Sciatic nerve (tissue), 1 donor: Measurements from ENCODE around the gene PTGR2. TPM values are rescaled to one million over a fixed set of nuclear protein-coding genes. Genes with fewer than 3 reads are reported as not detected.

Experiments
- total RNA-seq: library from RNA; stranded (reverse); fragmentation: NEBNext Ultra II Directional; extraction: Animal tissue kit (Norgen Biotek cat#: 25700); gene quantifications from one replicate; pipeline ENCODE4 v1.2.1, GENCODE V29; 2021
- donor health status: DM: no; HTN: no; CAD: no.

Gene PTGR2
- total RNA-seq, 1 donor from 2014 or later, result 17.1 TPM

Other genes starting within 250 kb of the PTGR2 start
- not detected for gene ACOT6, start 239.3 kb upstream of the PTGR2 start, total RNA-seq
- gene DNAL1, start 206.8 kb upstream of the PTGR2 start, total RNA-seq, result 22.3 TPM
- gene PNMA1, start 137.4 kb upstream of the PTGR2 start, total RNA-seq, result 46.1 TPM
- gene ZNF410, start 35.0 kb downstream of the PTGR2 start, total RNA-seq, result 46.6 TPM
- 12.1 TPM for gene FAM161B, start 98.3 kb downstream of the PTGR2 start, total RNA-seq
- 23.4 TPM for gene COQ6, start 98.5 kb downstream of the PTGR2 start, total RNA-seq
- 15.5 TPM for gene ENTPD5, start 167.5 kb downstream of the PTGR2 start, total RNA-seq
- gene BBOF1, start 167.5 kb downstream of the PTGR2 start, total RNA-seq, result 8.6 TPM
- gene ALDH6A1, start 232.6 kb downstream of the PTGR2 start, total RNA-seq, result 85.5 TPM
- 8.5 TPM for gene LIN52, start 233.1 kb downstream of the PTGR2 start, total RNA-seq